ENCODE data around the gene C2CD2. TPM values are rescaled to one million over a fixed set of nuclear protein-coding genes. Genes with fewer than 3 reads are reported as not detected.

Gene C2CD2
- total and polyA plus RNA-seq, 2 donors (not counting 1 experiment from before 2014, with no cell fraction given) = 6.8 to 11.9 TPM

GRCh38 chr21:42000908-42001307 lies 47.1 kb upstream of the C2CD2 start:
- Mint-ChIP-seq H3K4me3 (no peak overlapping the region), H3K27ac (no peak overlapping the region), H3K4me1 (peaks cover 28% of the 10 kb centered on the region), H3K27me3 (no peaks in the 10 kb centered on the region), H3K9me3 (ENCODE audit: insufficient read depth) (no peaks in the 10 kb centered on the region)
- ATAC-seq (ENCODE audit: low read depth) (no peak), DNase-seq (no peak)
- POLR2A ChIA-PET = no interaction called here
- WGBS (ENCODE audit: insufficient coverage) = 100% methylated on average over 2 of the region's 4 CpGs
- Histone ChIP-seq H3K27ac (ENCODE audit: low read length in 2 of 2) (no peak overlapping the region), H3K4me3 (ENCODE audit: control extremely low read depth in 1 of 5, extremely low read depth in 1 of 5, insufficient read depth in 1 of 5, low read depth in 2 of 5, low read length in 4 of 5) (no peak overlapping the region), H4K20me1 (ENCODE audit: control insufficient read depth, insufficient read depth, low read length, poor library complexity, severe bottlenecking) (peaks cover 50% of the 10 kb centered on the region), H3K9me3 (ENCODE audit: control extremely low read depth in 1 of 3, control insufficient read depth in 2 of 3, insufficient read depth in 1 of 3, low read length in 2 of 3) (peaks cover 0 to 4% (median 2%) of the 10 kb centered on the region in 3 donors), H3K27me3 (replicated peaks in 1 of 4; ENCODE audit: control extremely low read depth in 1 of 4, control insufficient read depth in 3 of 4, insufficient read depth in 4 of 4, low read length in 3 of 4) (no peaks in the 10 kb centered on the region), H3K79me2 (ENCODE audit: control insufficient read depth, insufficient read depth, low read length) (peaks cover 43% of the 10 kb centered on the region), H3K4me2 (replicated peaks; ENCODE audit: low read depth, low read length, poor library complexity, severe bottlenecking) (no peak overlapping the region), H2AFZ (ENCODE audit: insufficient read depth, low read depth, low read length, poor library complexity, severe bottlenecking) (no peak overlapping the region), H3K36me3 (replicated peaks in 1 of 2; ENCODE audit: control extremely low read depth in 1 of 2, control insufficient read depth in 1 of 2, extremely low read depth in 1 of 2, insufficient read depth in 2 of 2, low read length in 1 of 2) (peaks cover 0 to 26% of the 10 kb centered on the region in 2 experiments), H3K9ac (ENCODE audit: low read length) (no peak overlapping the region), H3K4me1 (ENCODE audit: control insufficient read depth in 2 of 2, insufficient read depth in 2 of 2, low read length in 2 of 2) (peaks cover 0 to 13% of the 10 kb centered on the region in 2 donors)
- TF ChIP-seq EZH2 (IDR thresholded peaks at IDR 0.05; ENCODE audit: borderline replicate concordance, insufficient read depth, low read depth, low read length, poor library complexity, severe bottlenecking) (no peak), CTCF (IDR thresholded peaks at IDR 0.05) (no peak)
- intact Hi-C loops (cut with micrococcal nuclease) = loop anchor here (10.0 kb wide), 2 partner anchors 136 to 636 kb away; partner anchors contain the start of gene MX2
- CTCF ChIA-PET = interaction anchor here (0.5 to 1.7 kb wide), 2 partner anchors 20 to 449 kb away, joined by 3 to 4 read pairs; no protein-coding TSS in a partner anchor

GRCh38 chr21:41997657-41998056 lies 43.8 kb upstream of the C2CD2 start:
- 100% methylated on average over 1 of the region's 1 CpG for WGBS (ENCODE audit: insufficient coverage)
- Histone ChIP-seq H4K20me1 (ENCODE audit: control insufficient read depth, insufficient read depth, low read length, poor library complexity, severe bottlenecking) (peaks cover 29% of the 10 kb centered on the region), H3K27me3 (replicated peaks in 1 of 4; ENCODE audit: control extremely low read depth in 1 of 4, control insufficient read depth in 3 of 4, insufficient read depth in 4 of 4, low read length in 3 of 4) (no peaks in the 10 kb centered on the region), H3K9me3 (ENCODE audit: control extremely low read depth in 1 of 3, control insufficient read depth in 2 of 3, insufficient read depth in 1 of 3, low read length in 2 of 3) (peaks cover 0 to 10% (median 8%) of the 10 kb centered on the region in 3 donors), H3K4me3 (ENCODE audit: control extremely low read depth in 1 of 5, extremely low read depth in 1 of 5, insufficient read depth in 1 of 5, low read depth in 2 of 5, low read length in 4 of 5) (no peak overlapping the region), H3K79me2 (ENCODE audit: control insufficient read depth, insufficient read depth, low read length) (peaks cover 15% of the 10 kb centered on the region), H2AFZ (ENCODE audit: insufficient read depth, low read depth, low read length, poor library complexity, severe bottlenecking) (no peak overlapping the region), H3K36me3 (replicated peaks in 1 of 2; ENCODE audit: control extremely low read depth in 1 of 2, control insufficient read depth in 1 of 2, extremely low read depth in 1 of 2, insufficient read depth in 2 of 2, low read length in 1 of 2) (peaks cover 0 to 40% of the 10 kb centered on the region in 2 experiments), H3K4me2 (replicated peaks; ENCODE audit: low read depth, low read length, poor library complexity, severe bottlenecking) (no peak overlapping the region), H3K4me1 (ENCODE audit: control insufficient read depth in 2 of 2, insufficient read depth in 2 of 2, low read length in 2 of 2) (peaks cover 0 to 5% of the 10 kb centered on the region in 2 donors), H3K27ac (ENCODE audit: low read length in 2 of 2) (no peak overlapping the region), H3K9ac (ENCODE audit: low read length) (no peak overlapping the region)
- Mint-ChIP-seq H3K27ac (no peak overlapping the region), H3K4me3 (no peak overlapping the region), H3K9me3 (ENCODE audit: insufficient read depth) (no peaks in the 10 kb centered on the region), H3K4me1 (peaks cover 11% of the 10 kb centered on the region), H3K27me3 (no peaks in the 10 kb centered on the region)
- intact Hi-C loops (cut with micrococcal nuclease) = no loop called here
- no peak for TF ChIP-seq EZH2 (IDR thresholded peaks at IDR 0.05; ENCODE audit: borderline replicate concordance, insufficient read depth, low read depth, low read length, poor library complexity, severe bottlenecking)
- TF ChIP-seq CTCF (IDR thresholded peaks at IDR 0.05) = no peak
- CTCF ChIA-PET = no interaction called here
- DNase-seq = no peak
- POLR2A ChIA-PET = no interaction called here
- no peak for ATAC-seq (ENCODE audit: low read depth)
